AG04449 (cell line): Measurements from ENCODE around the gene ZNF805.

ENCODE experiments used
- CTCF ChIA-PET: fragments of 350-600 bp; formaldehyde crosslinking; extraction: SDS; loops from one replicate; lab custom pipeline; 2021; ENCODE audit warnings: antibody characterized with exemption; lab: Yijun Ruan, JAX
- POLR2A ChIA-PET: fragments of 400-600, 350-600 bp; formaldehyde crosslinking; extraction: SDS; loops from one replicate; lab custom pipeline; 2020; ENCODE audit warnings: antibody characterized with exemption, inconsistent platforms; lab: Yijun Ruan, JAX
- DNase-seq: peaks from one replicate; pipeline ENCODE4 v3.0.0-alpha.2; 2010; ENCODE audit warnings: low read depth, low spot score
- H3K4me3 ChIP-seq: 2 replicates; pipeline ENCODE4 v1.5.1; 2011; ENCODE audit warnings: low read depth, mild to moderate bottlenecking, control low read depth, low read length
- CTCF ChIP-seq: IDR thresholded peaks from one replicate; pipeline ENCODE4 v1.5.1; 2011; ENCODE audit warnings: mild to moderate bottlenecking, moderate library complexity, low read length, control low read depth, inconsistent platforms; ENCODE audit not compliant: insufficient read depth; ENCODE audit errors: missing control alignments

The ZNF805 gene

GRCh38 chr19:57210381-57210780, 30.1 kb upstream of the ZNF805 start:
- CTCF ChIA-PET, result no interaction called here
- TF ChIP-seq CTCF, result no peak
- no peak overlapping the region for H3K4me3 ChIP-seq
- DNase-seq, result no peak
- POLR2A ChIA-PET, result no interaction called here

- no peak for DNase-seq
- POLR2A ChIA-PET, result no interaction called here
- H3K4me3 ChIP-seq, result no peak overlapping the region
- CTCF ChIA-PET, result no interaction called here
- no peak for TF ChIP-seq CTCF
Measured at GRCh38 chr19:57212109-57212508, 28.3 kb upstream of the ZNF805 start.

- DNase-seq, result no peak
- ChIA-PET CTCF (no interaction called here), POLR2A (no interaction called here)
- no peak overlapping the region for H3K4me3 ChIP-seq
- no peak for TF ChIP-seq CTCF
Measured at GRCh38 chr19:57227502-57227901, 12.9 kb upstream of the ZNF805 start.

GRCh38 chr19:57231686-57232085, 8.7 kb upstream of the ZNF805 start:
- TF ChIP-seq CTCF, result no peak
- ChIA-PET CTCF (no interaction called here), POLR2A (no interaction called here)
- H3K4me3 ChIP-seq, result no peak overlapping the region
- no peak for DNase-seq

- no peak for TF ChIP-seq CTCF
- no peak overlapping the region for H3K4me3 ChIP-seq
- CTCF ChIA-PET, result no interaction called here
- POLR2A ChIA-PET, result interaction anchor here (0.6 kb wide), 1 partner anchor 9 kb away, joined by 4 read pairs; no protein-coding TSS in a partner anchor
- no peak for DNase-seq
Measured at GRCh38 chr19:57233207-57233606, 7.2 kb upstream of the ZNF805 start.

- POLR2A ChIA-PET, result interaction anchor here (0.7 to 1.0 kb wide), 3 partner anchors 17 to 82 kb away, joined by 3 to 5 read pairs (median 3); partner anchors contain the start of gene ZNF264
- CTCF ChIA-PET, result interaction anchor here (1.5 kb wide), 1 partner anchor 13 kb away, joined by 5 read pairs; no protein-coding TSS in a partner anchor
Measured at GRCh38 chr19:57239982-57240310, 486 bp upstream of the ZNF805 start.

More at GRCh38 chr19:57239982-57240310, 486 bp upstream of the ZNF805 start:
- no peak for TF ChIP-seq CTCF
- H3K4me3 ChIP-seq, result peak overlapping the region; percentile 97
- no peak for DNase-seq
